ENCODE data around the gene OSTN.

GRCh38 chr3:191313296-191313695, 114.3 kb downstream of the OSTN start:
- TF ChIP-seq, protein P1, sequence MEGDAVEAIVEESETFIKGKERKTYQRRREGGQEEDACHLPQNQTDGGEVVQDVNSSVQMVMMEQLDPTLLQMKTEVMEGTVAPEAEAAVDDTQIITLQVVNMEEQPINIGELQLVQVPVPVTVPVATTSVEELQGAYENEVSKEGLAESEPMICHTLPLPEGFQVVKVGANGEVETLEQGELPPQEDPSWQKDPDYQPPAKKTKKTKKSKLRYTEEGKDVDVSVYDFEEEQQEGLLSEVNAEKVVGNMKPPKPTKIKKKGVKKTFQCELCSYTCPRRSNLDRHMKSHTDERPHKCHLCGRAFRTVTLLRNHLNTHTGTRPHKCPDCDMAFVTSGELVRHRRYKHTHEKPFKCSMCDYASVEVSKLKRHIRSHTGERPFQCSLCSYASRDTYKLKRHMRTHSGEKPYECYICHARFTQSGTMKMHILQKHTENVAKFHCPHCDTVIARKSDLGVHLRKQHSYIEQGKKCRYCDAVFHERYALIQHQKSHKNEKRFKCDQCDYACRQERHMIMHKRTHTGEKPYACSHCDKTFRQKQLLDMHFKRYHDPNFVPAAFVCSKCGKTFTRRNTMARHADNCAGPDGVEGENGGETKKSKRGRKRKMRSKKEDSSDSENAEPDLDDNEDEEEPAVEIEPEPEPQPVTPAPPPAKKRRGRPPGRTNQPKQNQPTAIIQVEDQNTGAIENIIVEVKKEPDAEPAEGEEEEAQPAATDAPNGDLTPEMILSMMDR (IDR thresholded peaks at IDR 0.05): no peak
- no peak for TF ChIP-seq POLR2A (IDR thresholded peaks at IDR 0.05)

All from ovary (tissue), 3 donors.